GM10266 (cell line): ENCODE measurements around the gene SNORC.
"Not testable (repeated sequence)": the region's sequence is repeated elsewhere in the genome, so short reads cannot be mapped to it uniquely, and the experiment has no call there.

Experiments
- DNase-seq: peaks from one replicate; pipeline ENCODE4 v3.0.0; 2012; ENCODE audit errors: extremely low spot score
- TF ChIP-seq, protein P1 (sequence below): IDR thresholded peaks from 2 replicates; pipeline ENCODE4 v1.5.1; 2012; ENCODE audit warnings: mild to moderate bottlenecking, low read depth; ENCODE audit not compliant: control insufficient read depth, insufficient read depth; ENCODE audit errors: missing control alignments

Gene SNORC

DNA sequence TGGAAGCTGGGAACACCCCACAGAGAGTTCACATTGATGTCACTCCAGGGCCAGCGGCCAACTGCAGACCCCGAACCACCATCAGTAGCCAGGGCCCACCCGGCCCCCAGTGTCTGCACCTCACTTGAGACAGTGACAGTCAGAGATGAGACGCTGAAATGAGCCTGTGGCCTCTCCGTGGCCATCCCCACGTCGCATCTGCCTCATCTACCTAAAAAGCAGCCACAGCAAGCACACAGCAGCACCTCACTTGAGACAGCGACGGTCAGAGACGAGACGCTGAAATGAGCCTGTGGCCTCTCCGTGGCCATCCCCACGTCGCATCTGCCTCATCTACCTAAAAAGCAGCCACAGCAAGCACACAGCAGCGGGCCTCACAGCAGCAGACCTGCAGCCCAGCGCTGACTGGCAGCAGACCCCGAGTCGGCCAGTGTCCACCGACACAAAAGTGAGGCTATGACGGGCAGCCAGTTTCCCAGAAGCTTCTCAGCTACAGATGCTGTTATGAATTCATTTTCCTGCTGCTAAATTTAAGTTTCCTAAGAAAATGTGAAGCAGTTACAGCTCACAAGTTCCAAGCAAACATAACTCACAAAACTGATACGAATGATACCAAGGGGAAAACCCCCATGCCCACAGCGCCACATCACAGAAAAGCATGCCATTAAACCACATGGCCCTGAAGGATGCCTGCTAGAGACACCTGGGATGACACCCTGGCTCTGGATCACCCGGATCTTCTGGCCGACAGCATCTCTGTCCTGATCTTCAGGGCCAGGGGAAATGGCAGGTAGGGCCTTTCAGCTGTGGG, 27.7 kb downstream of the SNORC start:
- TF ChIP-seq, protein P1, sequence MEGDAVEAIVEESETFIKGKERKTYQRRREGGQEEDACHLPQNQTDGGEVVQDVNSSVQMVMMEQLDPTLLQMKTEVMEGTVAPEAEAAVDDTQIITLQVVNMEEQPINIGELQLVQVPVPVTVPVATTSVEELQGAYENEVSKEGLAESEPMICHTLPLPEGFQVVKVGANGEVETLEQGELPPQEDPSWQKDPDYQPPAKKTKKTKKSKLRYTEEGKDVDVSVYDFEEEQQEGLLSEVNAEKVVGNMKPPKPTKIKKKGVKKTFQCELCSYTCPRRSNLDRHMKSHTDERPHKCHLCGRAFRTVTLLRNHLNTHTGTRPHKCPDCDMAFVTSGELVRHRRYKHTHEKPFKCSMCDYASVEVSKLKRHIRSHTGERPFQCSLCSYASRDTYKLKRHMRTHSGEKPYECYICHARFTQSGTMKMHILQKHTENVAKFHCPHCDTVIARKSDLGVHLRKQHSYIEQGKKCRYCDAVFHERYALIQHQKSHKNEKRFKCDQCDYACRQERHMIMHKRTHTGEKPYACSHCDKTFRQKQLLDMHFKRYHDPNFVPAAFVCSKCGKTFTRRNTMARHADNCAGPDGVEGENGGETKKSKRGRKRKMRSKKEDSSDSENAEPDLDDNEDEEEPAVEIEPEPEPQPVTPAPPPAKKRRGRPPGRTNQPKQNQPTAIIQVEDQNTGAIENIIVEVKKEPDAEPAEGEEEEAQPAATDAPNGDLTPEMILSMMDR, result no peak
- DNase-seq, result no peak

DNA sequence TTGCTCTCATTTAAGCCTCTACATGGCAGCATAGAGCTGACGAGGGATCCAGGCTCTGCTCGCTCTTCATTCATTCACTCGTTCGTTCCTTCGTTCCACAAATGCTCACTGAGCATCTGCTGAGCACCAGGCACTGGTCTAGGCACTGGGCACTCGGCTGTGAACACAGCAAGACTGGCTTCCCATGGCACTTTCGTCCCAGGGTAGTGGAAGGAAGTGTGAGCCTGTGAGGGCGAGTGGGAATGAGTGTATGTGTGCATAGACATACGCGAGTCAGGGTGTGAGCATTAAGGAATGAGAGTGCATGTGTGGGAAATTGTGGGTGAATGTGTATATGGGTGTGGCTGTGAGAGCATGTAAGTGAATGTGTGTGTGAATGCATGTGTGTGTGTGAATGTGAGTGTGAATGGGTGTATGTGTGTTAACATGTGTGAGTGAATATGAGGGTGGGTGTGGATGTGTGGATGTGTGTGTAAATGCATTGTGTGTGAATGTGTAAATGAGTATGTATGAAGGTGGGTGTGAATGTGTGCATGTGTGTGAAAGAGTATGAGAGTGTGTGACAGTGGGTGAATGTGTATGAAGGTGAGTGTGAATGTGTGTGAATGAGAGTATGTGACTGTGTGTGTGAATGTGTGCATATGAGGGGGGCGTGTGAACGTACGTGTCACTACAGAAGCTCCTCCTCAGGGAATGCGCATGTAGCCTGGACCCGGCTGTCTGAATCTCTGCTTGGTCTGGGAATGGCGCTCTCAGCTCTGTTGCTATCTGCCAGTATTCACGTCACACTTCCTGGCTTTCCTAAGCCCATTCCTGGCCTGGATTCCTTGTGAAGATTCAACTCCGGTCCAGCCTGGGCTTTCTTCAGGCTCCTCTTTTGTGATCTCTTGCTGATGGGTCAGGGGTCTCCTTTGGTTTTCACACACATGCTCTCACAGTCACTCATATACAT, 28.8 kb downstream of the SNORC start:
- TF ChIP-seq, protein P1, result no peak
- DNase-seq, result no peak

- TF ChIP-seq, protein P1, result no peak
- DNase-seq, result no peak
Observed at GRCh38 chr2:232900811-232901735, 31.0 kb downstream of the SNORC start.

DNA sequence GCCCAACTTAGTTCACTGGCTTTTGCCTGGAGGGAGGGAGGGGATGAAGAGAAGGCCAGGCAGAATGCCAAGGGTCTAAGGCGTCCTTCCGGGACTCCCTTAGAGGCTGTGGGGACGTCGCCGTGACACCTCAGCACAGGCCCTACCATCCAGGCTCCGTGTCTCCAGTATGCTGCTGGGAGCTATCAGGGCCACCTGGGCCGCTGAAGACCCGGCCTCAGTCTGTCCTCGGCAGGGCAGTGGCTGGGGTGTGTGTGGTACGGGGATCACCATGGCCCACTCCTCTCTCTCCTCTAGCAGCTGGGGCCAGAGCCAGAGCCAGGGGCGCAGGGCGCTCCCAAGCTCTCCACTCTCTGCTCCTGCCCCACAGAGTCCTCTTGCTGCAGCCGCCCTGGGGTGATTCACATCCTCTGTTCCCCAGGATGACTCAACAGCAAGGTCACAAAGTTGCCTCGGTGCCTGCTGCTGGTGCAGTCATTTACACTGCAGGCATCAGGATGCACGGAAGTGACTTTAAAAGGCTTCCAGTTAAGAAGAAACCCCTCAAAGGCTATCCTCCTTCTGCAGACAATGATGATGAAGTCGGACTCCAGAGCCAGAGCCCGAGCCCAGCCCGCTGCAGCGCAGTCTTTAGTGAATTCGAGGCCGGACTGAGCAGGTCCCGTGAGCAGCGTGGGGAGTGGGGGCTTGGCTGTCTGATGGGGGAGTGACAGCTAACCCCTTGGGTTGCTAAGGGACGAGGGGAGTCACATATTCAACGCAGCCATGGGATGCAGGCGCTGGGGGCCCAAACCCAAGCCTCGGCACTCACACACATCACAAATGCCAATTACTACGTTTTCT, 31.9 kb downstream of the SNORC start:
- DNase-seq, result no peak
- TF ChIP-seq, protein P1, result no peak

DNA sequence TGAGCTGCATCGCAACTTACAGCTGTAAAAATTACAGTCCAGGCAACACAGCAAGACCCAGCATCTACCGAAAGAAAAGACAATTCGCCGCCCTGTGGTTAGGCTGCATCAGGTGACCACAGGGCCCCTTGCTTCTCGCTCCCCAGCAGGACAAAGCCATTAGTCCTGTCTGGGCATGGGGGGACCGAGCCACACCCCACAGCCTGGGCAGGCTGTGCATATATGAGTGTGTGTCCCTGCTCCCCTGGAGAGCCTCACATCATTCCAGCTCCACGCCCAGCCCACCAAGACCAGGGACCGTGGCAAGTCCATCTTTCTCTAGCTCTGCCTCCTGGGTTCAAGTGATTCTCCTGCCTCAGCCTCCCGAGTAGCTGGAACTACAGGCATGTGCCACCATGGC, 33.9 kb downstream of the SNORC start:
- no peak for DNase-seq
- TF ChIP-seq, protein P1, result no peak

- DNase-seq, result not testable (repeated sequence)
Observed at GRCh38 chr2:232906867-232907717, 37.0 kb downstream of the SNORC start.

DNA sequence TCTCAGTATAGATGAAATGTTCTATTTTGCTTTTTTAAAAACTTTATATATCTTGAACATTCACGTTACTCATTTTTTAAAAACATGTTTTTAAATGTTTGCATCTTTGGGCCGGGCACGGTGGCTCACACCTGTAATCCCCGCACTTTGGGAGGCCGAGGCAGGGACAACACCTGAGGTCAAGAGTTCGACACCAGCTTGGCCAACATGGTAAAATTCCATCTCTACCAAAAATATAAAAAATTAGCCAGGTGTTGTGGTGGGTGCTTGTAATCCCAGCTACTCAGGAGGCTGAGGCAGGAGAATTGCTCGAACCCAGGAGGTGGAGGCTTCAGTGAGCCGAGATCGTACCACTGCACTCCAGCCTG, 37.6 kb downstream of the SNORC start:
- not testable (repeated sequence) for DNase-seq
